HG03439 (cell line): ENCODE measurements around the gene PAH.
"Not testable (repeated sequence)": the region's sequence is repeated elsewhere in the genome, so short reads cannot be mapped to it uniquely, and the experiment has no call there.

Source experiments
- ATAC-seq: cut with Tn5 transposase; IDR thresholded peaks from one replicate; pipeline ENCODE4 v1.9.1; 2021; ENCODE audit warnings: mild to moderate bottlenecking, moderate library complexity; ENCODE audit not compliant: unreplicated experiment

PAH gene

DNA sequence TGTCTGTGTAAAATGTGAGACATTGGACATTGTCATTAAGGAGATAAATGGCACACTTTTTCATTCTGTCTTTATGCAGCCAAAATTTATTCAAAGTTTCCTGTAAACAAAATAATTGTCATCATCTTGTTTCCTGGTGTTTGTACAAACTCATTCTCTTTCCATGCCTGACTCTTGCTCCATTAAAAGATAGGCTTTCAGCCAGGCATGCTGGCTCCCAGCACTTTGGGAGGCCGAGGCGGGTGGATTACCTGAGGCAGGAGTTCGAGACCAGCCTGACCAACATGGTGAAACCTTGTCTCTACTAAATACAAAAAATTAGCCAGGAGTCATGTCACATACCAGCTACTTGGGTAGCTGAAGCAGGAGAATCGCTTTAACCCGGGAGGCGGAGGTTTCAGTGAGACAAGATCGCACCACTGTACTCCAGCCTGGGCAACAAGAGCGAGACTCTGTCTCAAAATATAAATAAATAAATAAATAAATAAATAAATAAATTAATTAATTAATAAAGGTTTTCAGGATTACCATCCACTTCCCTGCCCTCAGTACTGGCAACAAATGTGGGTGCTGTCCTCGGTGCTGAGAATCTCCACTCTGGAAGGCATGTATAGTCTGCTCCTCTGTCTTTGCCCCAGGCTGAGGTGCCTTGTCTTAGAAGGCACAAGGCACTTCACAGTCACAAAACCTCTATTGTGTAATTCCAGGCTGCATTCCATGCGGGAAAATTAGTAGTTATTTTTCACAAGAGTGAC is 83.2 kb downstream of the PAH start:
- no peak for ATAC-seq

DNA sequence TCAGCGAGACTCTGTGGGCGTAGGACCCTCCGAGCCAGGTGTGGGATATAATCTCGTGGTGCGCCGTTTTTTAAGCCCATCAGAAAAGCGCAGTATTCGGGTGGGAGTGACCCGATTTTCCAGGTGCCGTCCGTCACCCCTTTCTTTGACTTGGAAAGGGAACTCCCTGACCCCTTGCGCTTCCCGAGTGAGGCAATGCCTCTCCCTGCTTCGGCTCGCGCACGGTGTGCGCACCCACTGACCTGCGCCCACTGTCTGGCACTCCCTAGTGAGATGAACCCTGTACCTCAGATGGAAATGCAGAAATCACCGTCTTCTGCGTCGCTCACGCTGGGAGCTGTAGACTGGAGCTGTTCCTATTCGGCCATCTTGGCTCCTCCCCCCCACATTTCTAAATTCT is 84.2 kb downstream of the PAH start:
- ATAC-seq: not testable (repeated sequence)

DNA sequence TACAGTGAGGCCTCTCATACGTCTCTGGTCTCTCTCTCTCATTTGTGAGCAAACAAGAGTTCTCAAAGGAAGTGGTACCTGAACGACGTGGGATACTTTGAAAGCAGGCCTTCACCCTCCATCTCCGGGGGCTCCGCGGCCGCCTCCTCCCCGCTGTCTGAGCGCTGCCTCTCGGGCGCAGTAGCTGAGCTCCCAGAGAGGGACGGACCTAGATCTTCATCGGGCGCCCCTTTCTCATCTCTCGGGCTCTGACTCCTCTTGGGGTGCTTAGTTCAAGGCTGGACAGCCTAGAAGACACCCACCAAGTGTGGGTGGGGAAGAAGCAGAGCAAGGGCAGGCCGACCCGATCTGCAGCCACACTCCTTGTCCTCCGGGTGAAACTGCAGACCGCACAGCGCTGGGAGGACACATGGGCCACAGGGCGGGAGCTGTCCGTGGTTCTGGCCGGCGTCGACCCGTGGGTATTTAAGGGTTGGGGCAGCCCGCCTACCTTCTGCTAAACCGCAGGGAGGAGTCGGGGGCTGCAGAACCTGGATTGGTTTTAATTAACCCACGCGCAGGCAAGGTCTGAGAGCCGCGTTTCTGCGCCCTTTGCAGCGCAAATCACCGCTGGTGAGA is 92.7 kb downstream of the PAH start:
- ATAC-seq: no peak

DNA sequence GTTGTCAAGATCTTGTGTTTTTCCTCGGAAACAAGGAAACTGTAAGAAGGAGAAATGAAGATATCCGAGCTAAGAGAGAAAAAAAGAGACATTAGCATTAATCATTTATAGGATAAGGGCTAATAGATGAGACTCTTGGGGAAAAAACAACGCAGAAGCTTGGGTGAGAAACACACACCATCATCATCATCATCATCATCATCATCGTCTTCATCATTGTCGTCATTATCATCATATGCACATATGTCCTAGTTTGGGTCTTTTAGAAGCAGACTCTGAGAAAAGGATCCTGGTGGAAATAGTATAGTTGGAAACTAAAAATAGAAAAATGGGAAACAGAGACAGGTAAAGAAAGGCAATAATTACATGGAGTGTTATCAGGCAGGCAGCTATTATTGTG is 95.9 kb downstream of the PAH start:
- no peak for ATAC-seq

DNA sequence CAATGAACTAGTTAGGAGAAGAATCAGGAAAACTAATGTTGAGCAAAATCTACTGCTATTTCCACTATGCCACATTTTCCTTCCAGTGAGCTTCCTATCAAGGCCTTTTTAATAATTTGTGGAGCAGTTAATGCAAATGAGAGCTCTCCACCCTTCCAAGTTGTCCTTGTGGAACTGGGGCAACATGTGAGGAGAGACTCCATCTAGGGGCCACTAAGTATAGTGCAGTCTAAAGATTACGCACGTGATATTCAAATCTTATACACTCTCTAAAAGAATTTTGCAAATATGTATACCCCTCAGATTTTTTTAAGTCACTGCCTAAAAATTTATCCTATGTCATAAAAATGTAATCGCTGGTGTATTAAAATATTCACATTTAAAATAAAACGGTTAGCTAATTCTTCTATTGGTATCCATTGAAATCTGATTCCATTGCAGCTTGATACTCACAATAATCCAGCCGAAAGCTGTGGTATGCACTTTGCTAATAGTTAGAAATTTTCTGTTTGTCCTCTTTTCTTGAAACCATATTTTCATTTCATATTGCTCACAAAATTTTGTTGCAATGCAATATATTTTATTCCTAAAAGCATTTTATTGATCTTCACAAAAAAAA is 100.1 kb downstream of the PAH start:
- ATAC-seq: no peak

DNA sequence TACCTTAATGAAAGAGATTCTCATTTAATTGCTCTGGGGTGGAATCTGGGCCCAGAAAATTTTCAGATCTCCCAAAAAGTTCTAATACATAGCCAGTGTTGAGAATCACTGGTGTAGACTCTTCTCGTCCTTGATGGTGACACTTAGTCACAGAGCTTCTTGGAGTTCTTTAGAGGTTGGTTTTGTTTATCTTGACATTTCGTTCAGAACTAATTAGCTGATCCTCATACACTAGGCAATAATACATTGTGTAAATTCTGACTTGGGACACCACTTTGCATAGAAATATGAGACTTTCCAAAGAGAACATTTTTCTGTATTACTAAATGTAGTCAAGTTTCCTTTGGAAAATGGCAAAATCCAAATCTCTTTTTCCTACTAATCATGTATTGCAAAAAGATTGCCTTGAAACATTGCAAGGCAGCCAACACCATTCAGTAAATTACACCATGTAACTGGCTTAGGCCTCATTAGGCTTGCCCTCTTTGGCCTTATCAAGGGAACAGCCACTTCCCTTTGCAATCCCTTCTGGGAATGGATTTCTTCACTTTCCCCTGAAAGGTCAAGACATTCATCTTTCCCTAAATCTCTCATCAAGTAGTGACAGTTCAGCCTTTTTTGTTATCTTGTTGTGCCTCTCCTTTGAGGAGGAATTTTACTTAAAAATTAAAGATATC is 102.2 kb downstream of the PAH start:
- no peak for ATAC-seq

DNA sequence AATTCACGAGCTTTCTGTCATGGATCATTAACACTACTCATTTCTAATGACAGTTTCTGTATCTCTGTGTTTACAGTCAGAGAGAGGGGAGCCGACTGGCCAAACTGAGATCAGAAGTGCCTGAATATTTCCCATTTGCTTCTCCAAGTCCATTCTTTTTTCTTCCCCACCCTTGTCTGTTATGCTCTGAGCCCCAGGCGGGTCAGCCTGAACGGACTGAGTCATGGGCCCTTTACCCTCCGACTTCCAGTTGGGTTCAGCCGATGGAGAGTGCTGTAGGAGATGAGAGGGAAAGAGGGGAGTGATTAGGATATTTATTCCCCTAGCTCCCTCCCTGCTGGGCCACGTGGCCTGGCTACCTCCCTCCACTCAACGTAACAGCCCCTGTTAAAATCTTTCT is 104.7 kb downstream of the PAH start:
- no peak for ATAC-seq

DNA sequence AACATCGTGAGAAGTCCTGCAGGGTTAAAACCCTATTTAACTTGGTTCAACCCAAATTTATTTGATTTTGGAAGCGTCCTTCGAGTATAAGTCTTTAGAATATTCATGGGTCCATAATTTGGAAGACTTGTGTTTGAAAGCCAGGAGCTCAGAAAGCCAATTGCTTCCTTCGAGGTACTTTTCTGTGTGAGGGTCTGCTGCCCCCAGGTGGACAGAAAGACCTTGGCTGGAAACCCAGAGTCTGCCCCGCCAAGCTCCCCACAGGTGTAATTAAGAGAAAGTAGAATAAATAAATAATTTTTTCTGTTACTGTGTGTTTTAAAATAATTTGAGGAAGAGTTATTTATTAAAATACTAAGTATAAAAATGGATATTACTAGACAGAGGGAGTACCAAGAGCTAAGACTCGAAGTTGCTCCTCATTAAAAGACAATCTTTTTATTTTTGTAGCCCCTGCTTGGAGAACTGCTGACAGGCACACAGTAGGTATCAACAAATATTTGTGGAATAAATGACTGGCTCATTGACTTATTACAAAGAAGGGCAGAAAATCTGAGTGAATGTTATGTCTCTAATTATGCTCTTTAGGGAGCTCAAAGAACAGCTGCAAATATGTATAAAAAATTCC is 105.8 kb downstream of the PAH start:
- no peak for ATAC-seq

DNA sequence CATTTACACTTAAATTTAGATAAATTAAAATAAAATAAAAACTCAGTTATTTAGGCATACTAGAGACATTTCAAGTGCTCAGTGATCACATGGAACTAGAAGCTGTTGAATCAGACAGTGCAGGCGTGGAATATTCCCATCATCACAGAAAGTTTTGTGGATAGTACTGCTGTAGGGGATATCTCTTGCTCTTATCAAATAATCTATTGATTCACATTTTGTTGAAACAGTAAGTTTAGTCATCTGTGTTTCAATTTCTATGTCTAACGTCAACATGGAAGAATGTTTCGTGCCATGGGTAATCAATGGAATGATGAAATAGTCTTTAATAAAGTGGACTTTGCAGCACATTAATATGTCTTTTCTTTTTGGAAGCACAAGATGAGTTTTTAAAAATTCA is 108.6 kb downstream of the PAH start:
- ATAC-seq: no peak

DNA sequence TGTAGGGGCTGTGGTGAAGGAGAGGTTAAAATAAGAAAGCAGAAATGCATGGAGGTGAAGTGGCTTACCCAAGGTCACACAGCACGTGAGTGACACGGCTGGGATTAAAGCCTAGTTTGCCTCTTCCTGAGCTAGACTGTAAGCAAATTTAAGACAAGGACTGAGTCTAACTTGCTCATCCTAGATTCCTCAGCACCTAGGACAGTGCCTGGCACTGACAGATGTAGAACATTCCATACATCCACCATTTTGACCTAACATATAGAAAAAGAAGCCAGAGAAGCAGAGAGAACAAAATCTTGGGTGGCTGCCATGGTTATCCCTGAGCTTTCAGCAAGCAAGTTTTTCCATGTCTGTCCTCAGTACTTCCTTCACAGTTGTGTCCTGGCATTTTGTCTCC is 110.5 kb downstream of the PAH start:
- ATAC-seq: no peak

DNA sequence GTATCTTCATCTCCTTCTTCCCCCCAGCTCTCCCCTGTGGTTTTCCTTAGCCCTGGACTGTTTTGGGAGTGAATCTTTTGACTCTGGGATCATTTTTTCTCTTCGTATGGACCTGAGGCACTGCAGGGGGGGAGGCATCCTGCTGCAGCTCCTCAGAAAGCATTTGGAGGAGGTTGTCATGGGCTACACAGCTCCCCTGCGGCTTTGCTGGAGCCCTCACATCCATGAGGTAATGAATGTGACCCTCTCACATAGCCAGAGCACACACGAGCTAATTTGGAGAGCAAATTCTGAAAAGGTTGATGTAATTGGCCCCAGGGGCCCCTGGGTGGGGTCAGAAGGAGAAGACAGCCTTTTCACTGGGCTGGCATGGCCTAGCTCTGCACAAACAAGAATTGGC is 110.9 kb downstream of the PAH start:
- ATAC-seq: no peak

DNA sequence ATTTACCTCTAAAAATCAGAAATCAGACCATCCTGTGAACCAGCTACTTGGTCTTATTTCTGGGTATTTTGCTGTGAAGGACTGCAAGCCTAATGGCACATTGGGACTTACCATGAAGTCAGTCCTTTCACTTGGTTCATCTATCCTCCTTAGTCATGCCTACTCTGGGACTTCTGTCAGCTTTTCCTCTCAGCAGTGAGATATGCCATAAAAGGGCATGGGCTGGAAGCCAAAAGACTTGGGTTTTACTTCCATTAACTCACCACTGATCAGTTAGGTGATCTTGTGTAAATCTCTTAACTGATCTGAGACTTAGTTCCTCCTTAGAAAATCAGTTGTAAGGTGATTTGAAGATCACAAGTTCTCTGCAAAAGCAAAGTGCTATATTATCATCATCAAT is 116.5 kb downstream of the PAH start:
- ATAC-seq: no peak

DNA sequence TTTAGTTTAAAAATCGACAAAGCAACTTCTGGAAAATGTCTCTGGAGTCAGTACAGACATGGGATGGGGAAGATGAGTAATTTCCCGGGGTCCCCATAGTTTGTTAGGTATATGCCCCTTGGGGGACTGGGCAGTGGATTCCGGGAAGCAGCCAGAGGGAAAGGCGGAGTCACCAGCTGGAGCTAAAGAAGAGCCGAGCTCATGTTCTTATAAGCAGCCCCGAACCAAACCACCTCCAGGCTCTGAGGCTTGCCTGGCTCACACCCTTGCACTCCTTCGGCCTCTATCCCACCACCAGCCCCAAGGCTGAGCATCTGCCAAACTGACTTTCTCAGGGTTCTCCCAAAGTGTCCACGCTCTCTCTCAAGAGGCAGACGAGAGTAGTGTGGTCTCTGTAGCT is 117.8 kb downstream of the PAH start:
- no peak for ATAC-seq

DNA sequence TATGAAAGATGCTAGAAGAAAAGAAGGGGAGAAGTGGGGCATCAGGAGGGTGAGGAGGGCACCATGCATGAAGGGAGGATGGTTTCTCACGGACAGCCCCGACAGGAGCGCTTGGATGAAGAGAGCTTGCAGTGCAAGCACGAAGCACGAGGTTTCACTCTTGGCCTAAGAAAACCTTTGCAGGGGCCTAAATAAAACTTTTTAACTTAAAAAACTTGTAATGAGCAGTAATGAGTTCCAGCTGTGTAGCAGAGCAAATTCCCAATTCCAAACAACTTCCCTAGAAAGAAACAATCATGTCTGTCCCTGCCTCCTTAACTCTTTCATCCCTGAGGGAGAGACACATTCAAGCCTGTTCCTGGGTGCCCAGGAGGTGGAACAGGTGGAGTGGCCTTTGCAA is 119.5 kb downstream of the PAH start:
- ATAC-seq: no peak

DNA sequence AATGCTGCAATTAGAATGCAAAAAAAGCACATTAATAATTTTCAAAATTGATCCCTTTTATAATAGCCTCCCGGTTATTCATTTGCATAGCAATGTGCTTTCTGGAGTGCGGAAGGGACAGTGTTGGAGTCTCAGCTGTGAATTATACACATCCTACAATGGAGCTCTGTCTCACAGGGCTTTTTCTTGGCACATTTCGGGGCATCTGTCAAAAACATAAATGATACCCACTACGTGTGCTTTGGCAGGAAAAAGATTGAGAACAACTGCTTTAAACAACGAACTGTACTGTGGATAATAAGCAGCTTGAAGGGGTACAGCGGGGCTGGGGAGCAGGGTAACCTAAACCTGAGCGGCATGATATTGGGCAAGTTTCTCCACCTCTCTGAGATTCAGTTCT is 123.1 kb downstream of the PAH start:
- ATAC-seq: no peak
